Fibroblast of upper back skin (primary cell): ENCODE results near the gene RENBP.
A peak's percentile ranks its signal among the peaks of the same experiment; 100 is the strongest.
"Not testable (repeated sequence)": the region's sequence is repeated elsewhere in the genome, so short reads cannot be mapped to it uniquely, and the experiment has no call there.

Experiments used
- DNase-seq: peaks from one replicate; pipeline ENCODE4 v3.0.0-alpha.2; 2013

RENBP gene

GRCh38 chrX:153944140-153944799 lies at the start of gene RENBP:
Gene RENBP (minus strand): TSS chrX:153944643. CDS start chrX:153944610, 33 bp downstream.
- DNase-seq: no peak

DNA sequence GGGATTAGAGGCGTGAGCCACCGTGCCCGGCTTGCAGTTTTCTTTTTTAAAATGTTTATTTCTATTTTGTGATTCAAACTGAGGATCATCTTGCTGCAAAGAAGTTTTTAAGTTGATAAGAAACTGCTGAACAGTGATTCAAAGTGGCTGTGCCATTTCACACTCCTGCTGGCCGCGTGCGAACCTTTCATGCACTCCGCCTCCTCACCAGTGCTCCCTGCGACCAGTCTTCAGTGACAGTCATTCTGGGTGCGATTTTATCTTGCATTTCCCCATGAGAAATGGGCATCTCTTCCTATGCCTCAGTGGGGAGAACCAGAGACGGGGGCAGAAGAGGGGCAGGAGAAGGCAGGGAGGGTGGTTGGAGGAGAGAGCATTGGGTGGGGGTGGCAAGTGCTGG lies 49.5 kb upstream of the RENBP start:
- no peak for DNase-seq

- DNase-seq: no peak
Observed at GRCh38 chrX:153993079-153993478, 48.6 kb upstream of the RENBP start.

- DNase-seq: no peak
Observed at GRCh38 chrX:153992180-153992579, 47.7 kb upstream of the RENBP start.

DNA sequence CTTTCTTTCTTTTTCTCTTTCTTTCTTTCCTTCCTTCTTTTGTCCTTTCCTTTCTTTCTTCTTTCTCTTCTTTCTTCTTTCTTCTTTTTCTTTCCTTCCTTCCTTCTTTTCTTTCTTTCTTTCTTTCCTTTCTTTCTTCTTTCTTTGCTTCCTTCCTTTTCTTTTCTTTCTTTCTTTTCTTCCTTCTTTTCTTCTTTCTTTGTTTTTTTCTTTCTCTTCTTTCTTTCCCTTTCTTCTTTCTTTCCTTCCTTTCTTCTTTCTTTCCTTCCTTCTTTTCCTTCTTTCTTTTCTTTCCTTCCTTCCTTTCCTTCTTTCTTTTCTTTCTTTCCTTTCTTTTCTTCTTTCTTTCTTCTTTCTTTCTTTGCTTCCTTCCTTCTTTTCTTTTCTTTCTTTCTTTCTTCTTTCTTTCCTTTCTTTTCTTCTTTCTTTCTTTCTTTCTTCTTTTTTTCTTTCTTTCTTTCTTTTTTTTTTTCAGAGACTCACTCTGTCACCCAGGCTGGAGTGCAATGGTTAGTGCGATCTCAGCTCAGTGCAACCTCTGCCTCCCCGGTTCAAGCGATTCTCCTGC lies 46.7 kb upstream of the RENBP start:
- no peak for DNase-seq

DNA sequence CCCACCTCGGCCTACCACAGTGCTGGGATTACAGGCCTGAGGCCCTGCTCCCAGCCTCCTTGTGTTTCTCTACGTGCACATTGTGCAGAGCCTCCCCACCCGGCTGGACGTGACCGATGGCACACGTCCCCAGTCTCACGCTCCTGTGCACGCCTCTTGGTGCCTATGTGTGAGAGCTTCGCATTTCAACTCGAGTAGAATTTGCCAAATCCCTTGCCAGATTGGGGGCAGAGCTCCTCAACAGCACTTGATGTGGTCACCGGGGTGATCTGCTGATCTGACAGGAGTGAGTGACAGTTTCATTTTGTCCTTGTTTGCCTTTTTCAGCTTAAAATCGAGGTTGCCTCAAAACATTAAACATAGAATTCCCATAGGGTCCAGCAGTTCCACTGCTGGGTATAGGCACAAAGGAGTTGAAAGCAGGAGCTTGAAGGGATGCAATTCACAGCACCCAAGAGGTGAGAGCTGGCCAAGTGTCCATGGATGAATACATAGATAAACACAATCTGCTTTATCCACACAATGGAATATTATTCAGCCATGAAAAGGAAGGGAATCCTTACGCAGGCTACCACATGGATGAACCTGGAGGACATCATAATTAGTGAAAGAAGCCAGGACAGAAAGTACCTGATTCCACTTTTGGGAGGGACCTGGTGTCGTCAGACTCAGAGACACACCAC lies 45.7 kb upstream of the RENBP start:
- no peak for DNase-seq

GRCh38 chrX:153988493-153988892 lies 44.0 kb upstream of the RENBP start:
- DNase-seq: no peak

DNA sequence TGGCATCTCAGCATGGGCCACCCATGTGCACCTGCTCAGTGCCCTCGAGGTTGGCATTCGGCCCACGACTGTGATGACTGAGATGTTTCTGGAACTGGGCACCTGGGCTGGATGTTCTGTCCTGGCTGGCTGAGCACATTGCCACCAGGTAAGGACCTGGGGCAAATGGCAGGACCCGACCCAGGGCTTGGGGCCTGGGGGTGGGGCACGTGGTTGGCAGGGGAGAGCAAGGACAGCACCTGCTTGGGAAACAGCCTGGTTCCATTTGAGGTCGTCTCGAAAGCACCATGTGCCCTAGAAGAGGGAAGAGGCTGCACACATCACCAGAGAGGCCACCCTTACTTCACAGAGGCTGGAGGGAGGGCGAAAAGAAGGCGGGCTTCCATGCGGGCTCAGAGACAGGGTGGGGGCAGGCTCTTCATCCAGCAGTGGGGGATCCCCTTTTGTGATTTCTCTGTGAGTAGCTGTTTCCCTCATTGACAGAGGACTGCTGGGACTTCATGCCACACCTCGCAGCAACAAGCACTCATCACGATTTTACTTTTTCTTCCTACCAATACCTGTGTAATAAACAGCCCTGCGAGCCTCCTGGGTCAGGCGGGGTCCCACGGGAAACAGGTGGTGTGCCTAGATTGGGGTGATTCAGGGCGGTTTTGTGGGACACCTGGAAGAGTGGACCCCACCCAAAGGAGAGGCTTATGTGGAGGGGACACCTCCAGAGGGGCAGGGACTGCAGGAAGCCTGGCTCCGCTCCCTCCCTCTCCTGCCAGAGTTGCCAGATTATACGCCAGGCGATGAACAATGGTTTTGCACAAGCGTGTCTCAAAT lies 40.1 kb upstream of the RENBP start:
- DNase-seq: no peak

DNA sequence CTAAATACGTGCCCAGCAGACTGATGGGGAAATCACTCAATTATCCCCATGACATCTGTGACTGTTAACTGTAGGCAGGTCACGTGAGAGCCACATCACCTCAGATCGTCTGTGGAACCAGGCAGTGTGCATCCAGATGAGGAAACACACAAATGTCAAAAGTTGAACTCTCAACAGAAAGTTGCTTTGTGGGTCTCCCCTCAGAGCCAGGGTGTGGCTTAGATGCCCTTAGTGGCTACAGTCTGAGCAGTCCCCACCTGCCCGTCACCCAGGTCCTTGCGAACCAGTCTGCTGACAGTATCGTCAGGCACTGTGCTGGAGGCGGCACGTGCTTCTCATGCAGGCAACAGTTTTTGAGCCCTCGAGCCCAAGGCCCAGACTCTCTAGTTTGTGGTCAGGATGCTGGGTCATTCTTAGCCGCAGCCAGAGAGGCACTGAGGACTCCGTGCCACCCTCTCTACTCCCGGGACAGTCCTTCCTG lies 38.9 kb upstream of the RENBP start:
- DNase-seq: no peak

DNA sequence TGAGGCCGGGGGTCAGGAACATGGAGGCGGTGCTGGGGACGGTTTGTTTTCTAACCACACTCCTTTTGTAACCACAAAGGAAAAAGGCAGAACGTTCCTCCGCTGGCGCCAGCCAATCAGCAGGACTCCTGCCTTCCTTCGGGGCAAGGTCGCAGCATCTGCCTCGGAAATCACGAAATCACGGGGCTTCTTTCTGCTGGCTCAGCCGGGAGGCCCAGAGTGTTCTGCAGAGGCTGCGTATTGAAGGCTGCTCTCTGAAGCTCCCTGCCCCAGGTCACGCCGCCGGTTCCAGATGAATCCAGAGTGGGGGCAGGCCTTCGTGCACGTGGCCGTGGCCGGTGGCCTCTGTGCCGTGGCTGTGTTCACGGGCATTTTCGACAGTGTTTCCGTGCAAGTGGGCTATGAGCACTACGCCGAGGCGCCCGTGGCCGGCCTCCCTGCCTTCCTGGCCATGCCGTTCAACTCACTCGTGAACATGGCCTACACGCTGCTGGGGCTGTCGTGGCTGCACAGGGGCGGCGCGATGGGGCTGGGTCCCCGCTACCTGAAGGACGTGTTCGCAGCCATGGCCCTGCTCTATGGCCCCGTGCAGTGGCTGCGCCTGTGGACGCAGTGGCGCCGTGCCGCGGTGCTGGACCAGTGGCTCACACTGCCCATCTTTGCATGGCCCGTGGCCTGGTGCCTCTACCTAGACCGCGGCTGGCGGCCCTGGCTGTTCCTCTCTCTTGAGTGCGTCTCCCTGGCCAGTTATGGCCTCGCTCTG lies 37.5 kb upstream of the RENBP start:
- DNase-seq: no peak

DNA sequence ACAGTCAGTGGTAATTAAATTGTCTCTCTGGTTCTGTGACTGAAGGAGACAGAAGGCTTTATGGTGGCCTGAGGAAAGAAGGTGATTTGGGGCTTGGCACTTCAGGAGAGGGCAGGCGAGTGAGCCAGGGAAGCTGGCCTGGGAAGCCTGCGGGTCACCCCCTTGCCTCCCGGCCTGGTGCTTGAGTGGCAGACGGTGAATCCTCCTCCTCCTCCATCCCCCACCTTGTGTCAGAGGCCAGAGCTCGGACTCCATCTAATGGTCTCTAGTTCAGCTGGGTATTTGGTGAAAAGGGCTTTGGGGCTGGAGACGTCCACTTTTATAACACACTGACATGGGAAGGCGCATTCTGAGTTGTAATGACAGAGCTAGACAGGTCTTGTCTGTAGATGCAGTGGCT lies 36.8 kb upstream of the RENBP start:
- no peak for DNase-seq

- not testable (repeated sequence) for DNase-seq
Observed at GRCh38 chrX:153980394-153980793, 36.0 kb upstream of the RENBP start.

- DNase-seq: no peak
Observed at GRCh38 chrX:153974726-153975286, 30.4 kb upstream of the RENBP start.

GRCh38 chrX:153974003-153974725 lies 29.7 kb upstream of the RENBP start:
- DNase-seq: no peak

GRCh38 chrX:153973127-153974002 lies 28.9 kb upstream of the RENBP start:
- no peak for DNase-seq

DNA sequence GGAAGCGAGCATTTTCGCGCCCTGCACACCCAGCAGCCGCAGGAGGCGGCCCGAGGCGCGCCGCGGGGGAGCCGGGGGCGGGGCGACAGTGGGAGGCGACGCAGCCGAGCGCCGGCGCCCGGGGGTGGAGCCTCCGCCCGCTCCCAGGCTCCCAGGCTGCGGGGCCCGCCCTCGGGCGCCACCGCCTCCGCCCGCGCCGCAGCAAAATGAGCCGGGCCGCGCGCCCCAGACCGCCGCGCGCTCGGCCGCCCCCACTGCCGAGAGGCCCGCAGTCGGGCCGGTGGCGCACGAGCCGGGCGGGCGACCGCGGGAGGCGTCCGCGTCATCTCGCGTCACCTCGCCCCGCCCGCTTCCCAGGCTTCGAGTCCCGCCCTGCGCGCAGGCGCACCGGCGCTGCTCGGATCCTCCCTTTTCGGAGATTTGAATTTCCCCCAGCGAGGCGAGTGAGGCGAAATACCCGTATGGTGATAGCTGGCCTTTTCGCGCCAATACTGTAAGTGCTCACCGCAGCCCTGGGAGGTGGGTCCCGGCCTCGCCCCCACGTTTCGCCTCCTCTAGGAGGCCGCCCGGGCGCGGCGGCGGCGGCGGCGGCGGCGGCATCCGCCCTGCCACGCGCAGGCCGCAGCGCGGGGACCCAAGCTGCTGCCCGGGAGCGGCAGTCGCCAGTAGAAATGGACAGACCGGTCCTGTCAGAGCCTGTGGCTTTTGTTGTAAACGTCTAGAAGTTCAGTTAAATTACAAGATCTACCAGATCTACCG lies 28.1 kb upstream of the RENBP start, which contains the start of gene TMEM187:
Gene TMEM187, plus strand, starts transcription at position 387 of the 759 bp plus-strand sequence. CDS start 9,309 bp downstream, outside the sequence.
- peak; percentile 87 for DNase-seq

- DNase-seq: peak; percentile 91
Observed at GRCh38 chrX:153971450-153972367, 27.3 kb upstream of the RENBP start, which contains the start of gene HCFC1. Gene HCFC1 (minus strand): TSS chrX:153971818. CDS start chrX:153970840, 978 bp downstream.

- peak; percentile 85 for DNase-seq
Observed at GRCh38 chrX:153971124-153971449, 26.6 kb upstream of the RENBP start.
